Measurements from ENCODE around the gene RNF4. TPM values are rescaled to one million over a fixed set of nuclear protein-coding genes. Genes with fewer than 3 reads are reported as not detected.

The RNF4 gene
- 100 to 1,000 TPM in 1 of 2 donors, 10 to 100 TPM in 1; 72.6 to 111 TPM for total RNA-seq

GRCh38 chr4:2468456-2469191 lies at the start of gene RNF4:
Gene RNF4 (plus strand): TSS chr4:2469106. CDS start chr4:2490494, 21,388 bp downstream.

GRCh38 chr4:2536193-2537010 lies 67.5 kb downstream of the RNF4 start, which contains the start of gene FAM193A:
Gene FAM193A (plus strand): TSS chr4:2536647. CDS start chr4:2536916, 269 bp downstream.

Other genes starting within 250 kb of the RNF4 start
- 10 to 100 TPM in 1 of 2 donors, 1 to 10 TPM in 1; 8.9 to 11.0 TPM for gene HAUS3, start 227.0 kb upstream of the RNF4 start, total RNA-seq
- 1 to 10 TPM; 2.3 to 5.5 TPM for gene POLN, start 227.0 kb upstream of the RNF4 start, total RNA-seq
- gene MXD4, start 207.0 kb upstream of the RNF4 start, total RNA-seq = 10 to 100 TPM; 20.3 to 41.0 TPM
- 10 to 100 TPM in 1 of 2 donors, 1 to 10 TPM in 1; 8.7 to 13.1 TPM for gene ZFYVE28, start 50.5 kb upstream of the RNF4 start, total RNA-seq
- gene CFAP99, start 50.2 kb upstream of the RNF4 start, total RNA-seq = under 1 TPM in 1 of 2 donors, not detected in 1; under 0.01 TPM
- 10 to 100 TPM; 18.6 to 22.0 TPM for gene FAM193A, start 67.5 kb downstream of the RNF4 start, total RNA-seq

Measured in melanocyte of skin (primary cell).